SK-N-SH (cell line): ENCODE measurements around the gene GALNT5. TPM values are rescaled to one million over a fixed set of nuclear protein-coding genes. Genes with fewer than 3 reads are reported as not detected.

Experiments used
- CTCF ChIA-PET: fragments of 300-600, 350-600 bp; formaldehyde crosslinking; extraction: SDS; loops from one replicate; lab custom pipeline; 2021; lab: Yijun Ruan, JAX
- POLR2A ChIA-PET: fragments of 350-600 bp; sonication (Branson Sonifier 250); formaldehyde crosslinking; extraction: SDS; loops from one replicate; lab custom pipeline; 2020; ENCODE audit warnings: antibody characterized with exemption, inconsistent platforms; lab: Yijun Ruan, JAX
- DNase-seq: peaks from one replicate; pipeline ENCODE4 v3.0.0; 2012
- H2AFZ ChIP-seq: fragments of 200-600 bp; sonication (generic); 2 replicates; pipeline ENCODE4 v1.8.1; 2016; ENCODE audit warnings: antibody characterized with exemption, mild to moderate bottlenecking, low read depth
- H3F3A ChIP-seq: fragments of 200-600 bp; sonication (generic); replicated peaks from 2 replicates; pipeline ENCODE3; 2016; ENCODE audit warnings: antibody characterized with exemption, mild to moderate bottlenecking; ENCODE audit not compliant: insufficient read depth
- H3K27ac ChIP-seq, 2 experiments: fragments of 200-500 bp in 1 of 2; fragments of 200-600 bp in 1 of 2; sonication (Bioruptor generic) in 1 of 2; sonication (generic), shearing (Covaris generic) in 1 of 2; 2 replicates each; pipeline versions ENCODE4 v1.5.1 to v1.6.1; 2014 to 2016; ENCODE audit warnings: low read depth in 2 of 2, inconsistent platforms in 1 of 2, low read length in 1 of 2, mild to moderate bottlenecking in 1 of 2, mixed read lengths in 1 of 2
- H3K27me3 ChIP-seq: fragments of 200-600 bp; sonication (generic), shearing (Covaris generic); 2 replicates; pipeline ENCODE4 v1.6.1; 2016; ENCODE audit warnings: mixed run types; ENCODE audit not compliant: insufficient read depth
- H3K36me3 ChIP-seq, 2 experiments: fragments of 200-500 bp in 1 of 2; fragments of 200-600 bp in 1 of 2; sonication (Bioruptor generic) in 1 of 2; sonication (generic) in 1 of 2; replicated peaks in 1 of 2; 2 replicates each; pipeline versions ENCODE3 to v1.5.1; 2014 to 2016; ENCODE audit warnings: low read length in 1 of 2, mild to moderate bottlenecking in 1 of 2; ENCODE audit not compliant: insufficient read depth in 2 of 2, control insufficient read depth in 1 of 2
- H3K4me1 ChIP-seq, 2 experiments: fragments of 200-500 bp in 1 of 2; fragments of 200-600 bp in 1 of 2; sonication (Bioruptor generic) in 1 of 2; sonication (generic), shearing (Covaris generic) in 1 of 2; 2 replicates each; pipeline versions ENCODE4 v1.5.1 to v1.6.1; 2014 to 2016; ENCODE audit warnings: low read depth in 1 of 2, low read length in 1 of 2, mixed run types in 1 of 2; ENCODE audit not compliant: insufficient read depth in 2 of 2, control insufficient read depth in 1 of 2
- H3K4me2 ChIP-seq: fragments of 200-600 bp; sonication (generic), shearing (Covaris generic); 2 replicates; pipeline ENCODE4 v1.6.1; 2017; ENCODE audit warnings: mixed run types
- H3K4me3 ChIP-seq, 2 experiments: fragments of 200-500 bp in 1 of 2; fragments of 200-600 bp in 1 of 2; sonication (Bioruptor generic) in 1 of 2; sonication (generic), shearing (Covaris generic) in 1 of 2; 2 replicates each; pipeline versions ENCODE4 v1.5.1 to v1.8.1; 2014 to 2016; ENCODE audit warnings: low read depth in 2 of 2, inconsistent platforms in 1 of 2, low read length in 1 of 2, mild to moderate bottlenecking in 1 of 2, mixed read lengths in 1 of 2, moderate library complexity in 1 of 2
- H3K79me2 ChIP-seq: fragments of 200-600 bp; sonication (generic); 2 replicates; pipeline ENCODE4 v1.8.1; 2017; ENCODE audit warnings: mild to moderate bottlenecking; ENCODE audit not compliant: insufficient read depth
- H3K9ac ChIP-seq: fragments of 200-600 bp; sonication (generic); 2 replicates; pipeline ENCODE4 v1.6.1; 2017; ENCODE audit warnings: mixed run types
- H3K9me2 ChIP-seq: fragments of 200-600 bp; sonication (generic); 2 replicates; pipeline ENCODE4 v1.6.1; 2017; ENCODE audit warnings: mixed run types
- H3K9me3 ChIP-seq: fragments of 200-600 bp; sonication (generic); 2 replicates; pipeline ENCODE4 v1.6.1; 2017; ENCODE audit warnings: mixed run types, mild to moderate bottlenecking, moderate library complexity
- H4K20me1 ChIP-seq: fragments of 200-600 bp; sonication (generic); 2 replicates; pipeline ENCODE4 v1.6.1; 2017; ENCODE audit warnings: mild to moderate bottlenecking, mixed run types; ENCODE audit not compliant: insufficient read depth
- ELF1 ChIP-seq: IDR thresholded peaks from 2 replicates; pipeline ENCODE4 v1.4.0; 2012
- EP300 ChIP-seq, 2 experiments: IDR thresholded peaks; 2 replicates each; pipeline versions ENCODE4 v1.4.0 to v1.6.1; 2012; ENCODE audit warnings: borderline replicate concordance in 1 of 2, low read depth in 1 of 2, low read length in 1 of 2
- EZH2phosphoT487 ChIP-seq: fragments of 200-600 bp; sonication (generic); IDR thresholded peaks from 2 replicates; pipeline ENCODE4 v1.6.1; 2017; ENCODE audit warnings: low read depth, mixed run types, mild to moderate bottlenecking, antibody characterized with exemption, moderate library complexity, borderline replicate concordance
- FOSL2 ChIP-seq: IDR thresholded peaks from 2 replicates; pipeline ENCODE4 v1.4.0; 2012; ENCODE audit warnings: low read depth, mild to moderate bottlenecking, moderate library complexity, borderline replicate concordance
- FOXM1 ChIP-seq: IDR thresholded peaks from 2 replicates; pipeline ENCODE4 v1.4.0; 2012; ENCODE audit warnings: low read depth, mild to moderate bottlenecking
- GABPA ChIP-seq: IDR thresholded peaks from 2 replicates; pipeline ENCODE4 v1.4.0; 2012; ENCODE audit warnings: low read depth, mild to moderate bottlenecking
- MXI1 ChIP-seq: IDR thresholded peaks from 2 replicates; pipeline ENCODE4 v1.6.1; 2012; ENCODE audit warnings: mild to moderate bottlenecking, low read depth, low read length, improper control_type of control experiment
- NRF1 ChIP-seq: IDR thresholded peaks from 2 replicates; pipeline ENCODE4 v1.6.1; 2012; ENCODE audit warnings: low read depth, mild to moderate bottlenecking, low read length
- RFX5 ChIP-seq: IDR thresholded peaks from 2 replicates; pipeline ENCODE4 v1.6.1; 2012; ENCODE audit warnings: mild to moderate bottlenecking, improper control_type of control experiment, low read length
- SMC3 ChIP-seq: IDR thresholded peaks from 2 replicates; pipeline ENCODE4 v1.6.1; 2012; ENCODE audit warnings: low read depth, low read length, improper control_type of control experiment
- TCF12 ChIP-seq: IDR thresholded peaks from 2 replicates; pipeline ENCODE4 v1.4.0; 2012
- TEAD4 ChIP-seq: IDR thresholded peaks from 2 replicates; pipeline ENCODE4 v1.4.0; 2012; ENCODE audit warnings: mild to moderate bottlenecking, borderline replicate concordance; ENCODE audit not compliant: insufficient read depth
- WGBS: methylation state at CpG from one replicate; pipeline ENCODE4 v1.1.6; 2017; ENCODE audit warnings: low lambda C conversion rate; 5-methylcytosine and 5-hydroxymethylcytosine counted together
- polyA plus RNA-seq, 3 experiments: library from polyadenylated mRNA; depleted of rRNA; stranded (reverse); fragments of >200 nt; gene quantifications; 2 replicates each; pipeline ENCODE4 v1.2.3, GENCODE V29; 2012
- TF ChIP-seq, protein P1 (sequence below): IDR thresholded peaks from 2 replicates; pipeline ENCODE4 v1.6.1; 2012; ENCODE audit warnings: mild to moderate bottlenecking, low read depth, low read length, moderate library complexity
- TF ChIP-seq, protein P2 (sequence below): IDR thresholded peaks from 2 replicates; pipeline ENCODE4; 2012
- TF ChIP-seq, protein P3 (sequence below): fragments of 150-350 bp; IDR thresholded peaks from 2 replicates; pipeline ENCODE4 v1.6.1; 2016; ENCODE audit warnings: mild to moderate bottlenecking, low read depth, low read length
- TF ChIP-seq, protein P4 (sequence below): IDR thresholded peaks from 2 replicates; pipeline ENCODE4 v1.4.0; 2012; ENCODE audit warnings: low read depth, borderline replicate concordance

Gene GALNT5
- polyA plus RNA-seq, 1 of the 3 experiments (the other 2 are of a cell fraction) = 10.4 TPM

DNA sequence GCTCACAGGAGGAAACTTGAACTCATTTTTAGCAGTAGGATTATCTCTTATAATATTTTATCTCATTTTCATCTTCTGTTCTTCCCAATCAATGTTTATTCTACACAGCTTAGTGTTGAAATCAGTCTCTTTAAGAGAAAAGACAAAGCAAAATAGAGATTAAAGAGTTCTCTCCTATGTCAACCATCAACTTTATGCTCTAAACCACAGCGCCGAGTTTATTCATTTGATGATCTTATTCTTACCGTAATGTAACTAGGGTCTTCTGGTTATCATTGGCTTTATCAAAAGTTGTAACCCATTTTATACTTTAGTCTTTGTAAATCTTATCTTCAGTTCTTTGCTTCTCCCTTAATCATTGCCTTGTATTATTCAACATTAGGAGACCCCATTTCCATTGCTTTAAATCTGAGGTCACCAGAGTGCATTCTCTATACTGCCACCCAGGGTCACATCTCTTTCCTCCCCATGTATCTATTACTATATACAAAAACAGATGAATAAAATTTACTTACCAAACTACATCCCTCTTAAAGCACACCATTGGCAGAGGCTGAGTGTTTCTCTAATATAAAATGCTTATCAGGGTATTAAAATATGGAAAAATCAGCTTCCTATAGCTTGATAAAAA is 90.9 kb downstream of the GALNT5 start (continued):
- TF ChIP-seq, protein P1, sequence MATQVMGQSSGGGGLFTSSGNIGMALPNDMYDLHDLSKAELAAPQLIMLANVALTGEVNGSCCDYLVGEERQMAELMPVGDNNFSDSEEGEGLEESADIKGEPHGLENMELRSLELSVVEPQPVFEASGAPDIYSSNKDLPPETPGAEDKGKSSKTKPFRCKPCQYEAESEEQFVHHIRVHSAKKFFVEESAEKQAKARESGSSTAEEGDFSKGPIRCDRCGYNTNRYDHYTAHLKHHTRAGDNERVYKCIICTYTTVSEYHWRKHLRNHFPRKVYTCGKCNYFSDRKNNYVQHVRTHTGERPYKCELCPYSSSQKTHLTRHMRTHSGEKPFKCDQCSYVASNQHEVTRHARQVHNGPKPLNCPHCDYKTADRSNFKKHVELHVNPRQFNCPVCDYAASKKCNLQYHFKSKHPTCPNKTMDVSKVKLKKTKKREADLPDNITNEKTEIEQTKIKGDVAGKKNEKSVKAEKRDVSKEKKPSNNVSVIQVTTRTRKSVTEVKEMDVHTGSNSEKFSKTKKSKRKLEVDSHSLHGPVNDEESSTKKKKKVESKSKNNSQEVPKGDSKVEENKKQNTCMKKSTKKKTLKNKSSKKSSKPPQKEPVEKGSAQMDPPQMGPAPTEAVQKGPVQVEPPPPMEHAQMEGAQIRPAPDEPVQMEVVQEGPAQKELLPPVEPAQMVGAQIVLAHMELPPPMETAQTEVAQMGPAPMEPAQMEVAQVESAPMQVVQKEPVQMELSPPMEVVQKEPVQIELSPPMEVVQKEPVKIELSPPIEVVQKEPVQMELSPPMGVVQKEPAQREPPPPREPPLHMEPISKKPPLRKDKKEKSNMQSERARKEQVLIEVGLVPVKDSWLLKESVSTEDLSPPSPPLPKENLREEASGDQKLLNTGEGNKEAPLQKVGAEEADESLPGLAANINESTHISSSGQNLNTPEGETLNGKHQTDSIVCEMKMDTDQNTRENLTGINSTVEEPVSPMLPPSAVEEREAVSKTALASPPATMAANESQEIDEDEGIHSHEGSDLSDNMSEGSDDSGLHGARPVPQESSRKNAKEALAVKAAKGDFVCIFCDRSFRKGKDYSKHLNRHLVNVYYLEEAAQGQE = no peak

DNA sequence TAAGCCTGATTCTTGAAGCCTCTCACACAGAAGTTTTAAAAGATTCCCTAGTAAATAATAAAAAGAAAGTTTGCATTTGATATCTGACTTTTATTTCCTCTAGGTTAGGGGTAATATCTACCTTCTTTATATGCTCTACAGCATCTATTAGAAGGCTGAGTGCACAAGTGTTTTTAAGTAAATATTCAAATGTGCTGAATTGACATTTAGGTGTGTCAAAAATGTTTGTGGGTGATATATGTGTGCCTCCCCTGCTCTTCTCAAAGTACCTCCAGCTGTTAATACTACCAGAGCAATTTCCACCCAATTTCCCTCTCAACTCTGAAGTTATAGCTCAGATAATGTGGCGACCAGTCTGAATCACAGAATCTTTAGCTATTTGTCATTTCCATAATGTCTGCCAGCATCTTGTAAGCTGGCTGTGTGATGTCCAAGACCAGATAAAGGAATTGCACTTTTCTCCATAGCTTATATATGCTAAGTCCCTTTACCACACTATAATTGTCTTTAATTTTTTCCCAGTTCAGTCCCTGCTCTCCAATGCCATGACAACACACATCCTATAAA is 92.5 kb downstream of the GALNT5 start:
- H3K79me2 ChIP-seq = no peaks in the 10 kb centered on the region
- no peak for TF ChIP-seq FOSL2
- TF ChIP-seq EZH2phosphoT487 = no peak
- no peak for TF ChIP-seq FOXM1
- TF ChIP-seq SMC3 = no peak
- TF ChIP-seq, protein P2, sequence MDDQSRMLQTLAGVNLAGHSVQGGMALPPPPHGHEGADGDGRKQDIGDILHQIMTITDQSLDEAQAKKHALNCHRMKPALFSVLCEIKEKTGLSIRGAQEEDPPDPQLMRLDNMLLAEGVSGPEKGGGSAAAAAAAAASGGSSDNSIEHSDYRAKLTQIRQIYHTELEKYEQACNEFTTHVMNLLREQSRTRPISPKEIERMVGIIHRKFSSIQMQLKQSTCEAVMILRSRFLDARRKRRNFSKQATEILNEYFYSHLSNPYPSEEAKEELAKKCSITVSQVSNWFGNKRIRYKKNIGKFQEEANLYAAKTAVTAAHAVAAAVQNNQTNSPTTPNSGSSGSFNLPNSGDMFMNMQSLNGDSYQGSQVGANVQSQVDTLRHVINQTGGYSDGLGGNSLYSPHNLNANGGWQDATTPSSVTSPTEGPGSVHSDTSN = no peak
- no peak for TF ChIP-seq ELF1
- no peak overlapping the region for H3K4me3 ChIP-seq
- ChIA-PET POLR2A (no interaction called here), CTCF (interaction anchor here (1.3 to 4.7 kb wide), 3 partner anchors 13 to 48 kb away, joined by 5 to 36 read pairs (median 8); no protein-coding TSS in a partner anchor)
- no peaks in the 10 kb centered on the region for H3K9me2 ChIP-seq
- H3K27me3 ChIP-seq = no peaks in the 10 kb centered on the region; the same call in 1 of the 2 replicates
- peaks cover 6% of the 10 kb centered on the region for H3F3A ChIP-seq
- no peak overlapping the region for H3K4me2 ChIP-seq
- H2AFZ ChIP-seq = no peak overlapping the region
- no peak overlapping the region for H3K27ac ChIP-seq
- WGBS = 0% methylated on average over 1 of the region's 1 CpG
- H3K4me1 ChIP-seq = no peaks in the 10 kb centered on the region
- no peak for DNase-seq
- no peaks in the 10 kb centered on the region for H4K20me1 ChIP-seq
- no peaks in the 10 kb centered on the region for H3K36me3 ChIP-seq
- no peak overlapping the region for H3K9ac ChIP-seq
- no peaks in the 10 kb centered on the region for H3K9me3 ChIP-seq

DNA sequence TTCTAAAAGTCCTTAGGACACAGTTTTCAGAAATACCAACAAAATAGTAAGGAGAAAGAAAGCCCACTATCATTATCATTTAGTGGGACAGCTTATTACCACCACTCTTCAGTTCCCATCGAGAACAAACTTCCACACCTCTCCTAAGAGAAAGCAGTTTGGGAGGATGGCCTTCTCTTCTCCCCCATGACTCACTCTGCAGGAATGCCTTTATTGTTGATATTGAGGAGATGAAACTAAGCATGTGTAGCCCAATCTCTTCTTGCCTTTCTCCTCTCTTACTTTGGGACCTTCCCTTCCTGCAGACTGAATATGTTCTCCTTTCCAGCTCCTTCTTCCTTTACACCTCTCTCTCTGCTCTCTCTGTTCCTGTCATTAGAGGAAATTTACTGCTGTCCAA is 98.1 kb downstream of the GALNT5 start:
- Histone ChIP-seq H3K27me3 (no peaks in the 10 kb centered on the region; the same call in 1 of the 2 replicates), H3K36me3 (no peaks in the 10 kb centered on the region), H3K9me2 (no peaks in the 10 kb centered on the region), H3F3A (no peaks in the 10 kb centered on the region), H4K20me1 (no peaks in the 10 kb centered on the region), H3K79me2 (no peaks in the 10 kb centered on the region), H3K27ac (no peak overlapping the region), H3K4me3 (no peak overlapping the region), H3K4me2 (no peak overlapping the region), H3K4me1 (no peaks in the 10 kb centered on the region), H2AFZ (no peak overlapping the region), H3K9me3 (no peaks in the 10 kb centered on the region), H3K9ac (no peak overlapping the region)
- CTCF ChIA-PET = interaction anchor here (1.5 kb wide), 1 partner anchor 19 kb away, joined by 5 read pairs; no protein-coding TSS in a partner anchor
- POLR2A ChIA-PET = no interaction called here
- no peak for DNase-seq
- 0% methylated on average over 1 of the region's 1 CpG for WGBS
- no peak for TF ChIP-seq TCF12
- no peak for TF ChIP-seq MXI1
- no peak for TF ChIP-seq TEAD4
- TF ChIP-seq NRF1 = no peak
- no peak for TF ChIP-seq RFX5
- no peak for TF ChIP-seq EZH2phosphoT487
- TF ChIP-seq, protein P3, sequence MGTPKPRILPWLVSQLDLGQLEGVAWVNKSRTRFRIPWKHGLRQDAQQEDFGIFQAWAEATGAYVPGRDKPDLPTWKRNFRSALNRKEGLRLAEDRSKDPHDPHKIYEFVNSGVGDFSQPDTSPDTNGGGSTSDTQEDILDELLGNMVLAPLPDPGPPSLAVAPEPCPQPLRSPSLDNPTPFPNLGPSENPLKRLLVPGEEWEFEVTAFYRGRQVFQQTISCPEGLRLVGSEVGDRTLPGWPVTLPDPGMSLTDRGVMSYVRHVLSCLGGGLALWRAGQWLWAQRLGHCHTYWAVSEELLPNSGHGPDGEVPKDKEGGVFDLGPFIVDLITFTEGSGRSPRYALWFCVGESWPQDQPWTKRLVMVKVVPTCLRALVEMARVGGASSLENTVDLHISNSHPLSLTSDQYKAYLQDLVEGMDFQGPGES = no peak
- TF ChIP-seq, protein P4, sequence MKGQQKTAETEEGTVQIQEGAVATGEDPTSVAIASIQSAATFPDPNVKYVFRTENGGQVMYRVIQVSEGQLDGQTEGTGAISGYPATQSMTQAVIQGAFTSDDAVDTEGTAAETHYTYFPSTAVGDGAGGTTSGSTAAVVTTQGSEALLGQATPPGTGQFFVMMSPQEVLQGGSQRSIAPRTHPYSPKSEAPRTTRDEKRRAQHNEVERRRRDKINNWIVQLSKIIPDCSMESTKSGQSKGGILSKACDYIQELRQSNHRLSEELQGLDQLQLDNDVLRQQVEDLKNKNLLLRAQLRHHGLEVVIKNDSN = no peak
- no peak for TF ChIP-seq GABPA
- no peak for TF ChIP-seq EP300 (IDR thresholded peaks at IDR 0.05; ENCODE audit: borderline replicate concordance in 1 of 2, low read depth in 1 of 2, low read length in 1 of 2)
- no peak for TF ChIP-seq FOXM1
- no peak for TF ChIP-seq SMC3
